GM12878 (cell line): ENCODE results near the gene NDUFA13. TPM values are rescaled to one million over a fixed set of nuclear protein-coding genes. Genes with fewer than 3 reads are reported as not detected.

Source experiments
- ATAC-seq: fragments of 200-7000 bp; cut with Tn5 transposase; 3 replicates; pipeline ENCODE4 v1.9.1; 2020; ENCODE audit warnings: mild to moderate bottlenecking, moderate library complexity
- BruUV-seq: library from RNA; stranded (reverse); fragments of 400-500 nt; replicated peaks from 2 replicates; lab custom pipeline; 2021; lab: Mats Ljungman, UMichigan
- CTCF ChIA-PET: fragments of 300-600 bp; sonication (Branson Sonifier 250); formaldehyde crosslinking; extraction: SDS; loops from one replicate; lab custom pipeline; 2021; ENCODE audit warnings: inconsistent platforms; lab: Yijun Ruan, JAX
- POLR2A ChIA-PET: fragments of 350-600 bp; formaldehyde crosslinking; extraction: SDS; loops from one replicate; lab custom pipeline; 2021; ENCODE audit warnings: inconsistent platforms; lab: Charles Lee
- RAD21 ChIA-PET: fragments of 300-600 bp; sonication (Branson Sonifier 250); formaldehyde crosslinking; loops from one replicate; lab custom pipeline; 2023; ENCODE audit warnings: antibody characterized with exemption; ENCODE audit not compliant: unreplicated experiment; lab: Charles Lee
- SMC1A ChIA-PET: fragments of 300-600 bp; sonication (Branson Sonifier 250); formaldehyde crosslinking; loops from one replicate; lab custom pipeline; 2023; ENCODE audit not compliant: unreplicated experiment, uncharacterized antibody; lab: Charles Lee
- DNase-seq: peaks from one replicate; pipeline ENCODE4 v3.0.0-alpha.2; 2011; ENCODE audit warnings: low read depth, low spot score
- FAIRE-seq: peaks from 3 replicates; lab custom pipeline; 2011; peaks lifted over from hg19 to GRCh38; lab: Jason Lieb, UNC
- H2AFZ ChIP-seq: 2 replicates; pipeline ENCODE4 v1.6.0; 2011; ENCODE audit warnings: low read depth, low read length, control low read depth; ENCODE audit not compliant: control insufficient read depth
- H3K27ac ChIP-seq: 2 replicates; pipeline ENCODE4 v1.5.1; 2011; ENCODE audit warnings: control low read depth; ENCODE audit not compliant: control insufficient read depth, insufficient read depth
- H3K27me3 ChIP-seq, 2 experiments: replicated peaks in 1 of 2; 2 replicates each; pipeline versions ENCODE4 v1.6.0 to v1.6.1; 2011; ENCODE audit warnings: low read length in 1 of 2; ENCODE audit not compliant: control insufficient read depth in 2 of 2, insufficient read depth in 2 of 2
- H3K36me3 ChIP-seq, 2 experiments: 2 replicates each; pipeline ENCODE4 v1.5.1; 2011; ENCODE audit warnings: low read length in 1 of 2; ENCODE audit not compliant: control insufficient read depth in 2 of 2, insufficient read depth in 2 of 2
- H3K4me1 ChIP-seq: 2 replicates; pipeline ENCODE4 v1.6.1; 2011; ENCODE audit warnings: mild to moderate bottlenecking, low read length, moderate library complexity, mixed read lengths; ENCODE audit not compliant: control insufficient read depth, insufficient read depth
- H3K4me2 ChIP-seq: 2 replicates; pipeline ENCODE4 v1.6.0; 2011; ENCODE audit warnings: control low read depth; ENCODE audit not compliant: control insufficient read depth, insufficient read depth
- H3K4me3 ChIP-seq: fragments of 200-600 bp; sonication (generic); 2 replicates; pipeline ENCODE4 v1.5.1; 2016
- H3K79me2 ChIP-seq: 2 replicates; pipeline ENCODE4 v1.6.0; 2011; ENCODE audit warnings: low read length; ENCODE audit not compliant: control insufficient read depth, insufficient read depth
- H3K9ac ChIP-seq: 2 replicates; pipeline ENCODE4 v1.8.0; 2011; ENCODE audit warnings: low read length, control low read depth, mixed read lengths; ENCODE audit not compliant: control insufficient read depth, insufficient read depth
- H3K9me3 ChIP-seq: replicated peaks from 3 replicates; pipeline ENCODE4 v1.5.1; 2011; ENCODE audit warnings: mild to moderate bottlenecking, low read length; ENCODE audit not compliant: control insufficient read depth, insufficient read depth
- H4K20me1 ChIP-seq: 2 replicates; pipeline ENCODE4 v1.6.0; 2011; ENCODE audit not compliant: control insufficient read depth, insufficient read depth
- EGR1 ChIP-seq, 2 experiments: IDR thresholded peaks; 1 replicate in 1 of 2; 2 replicates in 1 of 2; pipeline ENCODE4 v1.6.1; 2011 to 2012; ENCODE audit warnings: low read depth in 2 of 2, low read length in 2 of 2, borderline replicate concordance in 1 of 2, mild to moderate bottlenecking in 1 of 2, moderate library complexity in 1 of 2
- PAX5 ChIP-seq: IDR thresholded peaks from 2 replicates; pipeline ENCODE4 v1.6.1; 2011; ENCODE audit warnings: low read depth, low read length, borderline replicate concordance
- ZNF207 ChIP-seq: fragments of 450-650 bp; IDR thresholded peaks from 2 replicates; pipeline ENCODE4 v1.6.1; 2014; ENCODE audit warnings: antibody characterized with exemption, mild to moderate bottlenecking, borderline replicate concordance
- WGBS: methylation state at CpG from one replicate; pipeline ENCODE4 v1.1.6; 2016; ENCODE audit warnings: low lambda C conversion rate; ENCODE audit not compliant: insufficient replicate concordance, insufficient coverage; ENCODE audit errors: missing lambda C conversion rate; 5-methylcytosine and 5-hydroxymethylcytosine counted together
- in situ Hi-C: fragments of 300-500 bp; cut with MboI; formaldehyde crosslinking; loops from 9 replicates; pipeline ENCODE4 v1.14.3; 2018; ENCODE audit warnings: mixed read lengths
- intact Hi-C: fragments of 100-400 bp; cut with micrococcal nuclease; formaldehyde crosslinking; loops from one replicate; pipeline ENCODE4 v1.14.2; 2022; ENCODE audit not compliant: unreplicated experiment
- polyA plus RNA-seq, 11 experiments: library from polyadenylated mRNA; depleted of rRNA in 4 of 11; unstranded in 6 of 11; stranded (reverse) in 5 of 11; fragments of >200 nt; fragmentation: Nextera tagmentation in 4 of 11; fragmentation: Illumina TruSeq in 1 of 11; extraction: Ambion mirVana in 4 of 11; extraction: Trizol in 1 of 11; gene quantifications; 1 replicate in 1 of 11; 2 replicates in 10 of 11; pipeline versions ENCODE4 v1.2.1 to v1.2.3, GENCODE V29; 2011 to 2016; ENCODE audit warnings: inconsistent platforms in 2 of 11, missing spikeins in 2 of 11, low read depth in 1 of 11
- total RNA-seq, 4 experiments: library from RNA; depleted of rRNA in 3 of 4; stranded (reverse); fragments of >200 nt in 3 of 4; fragmentation: Illumina TruSeq in 1 of 4; extraction: Trizol in 1 of 4; gene quantifications; 2 replicates each; pipeline versions ENCODE4 v1.2.1 to v1.2.3, GENCODE V29; 2013 to 2021
- TF ChIP-seq, protein P1 (sequence below): fragments of 450-650 bp; IDR thresholded peaks from 2 replicates; pipeline ENCODE4 v1.6.1; 2016; ENCODE audit warnings: mild to moderate bottlenecking

Gene NDUFA13
- total and polyA plus RNA-seq, 10 of the 15 experiments (the other 5 are each of a cell fraction or from before 2014, with no cell fraction given): 224 to 586 (median 456) TPM

DNA sequence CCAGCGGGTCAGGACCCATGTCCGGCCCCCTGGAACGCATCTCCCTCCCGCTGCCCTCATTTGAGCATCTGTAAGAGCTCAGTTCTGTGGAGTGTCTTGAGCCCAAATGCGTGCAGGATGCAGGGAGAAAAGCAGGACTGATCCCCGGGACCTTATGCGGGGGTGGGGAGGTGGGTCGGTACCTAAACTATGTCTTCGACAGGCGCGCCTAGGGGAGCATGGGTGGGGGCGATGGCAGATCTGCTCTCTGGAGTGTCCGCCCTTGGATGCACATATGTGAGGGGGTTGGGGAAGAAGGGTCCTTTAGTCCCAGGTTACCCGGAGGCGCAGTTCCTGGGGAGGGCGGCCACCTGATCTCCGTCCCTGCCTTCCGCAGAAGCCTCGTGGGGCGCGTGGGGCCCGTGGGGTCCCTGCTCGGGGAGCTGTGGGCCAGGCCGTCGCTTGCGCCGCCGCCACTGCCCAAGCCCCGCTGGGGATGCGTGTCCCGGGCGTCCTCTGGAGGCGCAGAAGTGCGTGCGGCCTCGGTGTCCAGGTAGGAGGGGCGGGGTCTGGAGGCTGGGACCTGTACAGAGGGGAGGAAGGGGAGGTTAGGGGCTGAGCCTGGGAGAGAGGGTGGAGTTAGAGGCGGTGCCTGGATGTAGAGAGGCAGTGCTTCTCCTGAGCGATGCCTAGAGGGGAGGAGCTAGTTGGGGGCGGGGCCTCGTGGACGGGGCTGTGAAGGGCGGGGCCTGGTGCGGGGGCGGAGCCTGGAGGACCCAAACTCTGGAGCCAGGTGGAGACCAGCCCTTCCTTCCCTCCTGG lies 24.9 kb downstream of the NDUFA13 start:
- FAIRE-seq: no peak
- Histone ChIP-seq H3K4me3 (peak overlapping the region; percentile 46), H2AFZ (peak overlapping the region; percentile 33)

More for the DNA sequence above, 24.9 kb downstream of the NDUFA13 start:
- intact Hi-C loops (no loop called here), in situ Hi-C loops (loop anchor here (25.0 kb wide), 4 partner anchors 871 to 1496 kb away; partner anchors contain the start of genes ZNF66 and ZNF737)
- H4K20me1 ChIP-seq: no peaks in the 10 kb centered on the region
- peak overlapping the region; percentile 77 for H3K4me2 ChIP-seq
- ChIA-PET SMC1A (no interaction called here), POLR2A (no interaction called here), CTCF (interaction anchor here (1.6 kb wide), 2 partner anchors 9 to 13 kb away, joined by 3 to 10 read pairs; no protein-coding TSS in a partner anchor), RAD21 (no interaction called here)
- H3K79me2 ChIP-seq: no peaks in the 10 kb centered on the region
- H3K36me3 ChIP-seq: no peaks in the 10 kb centered on the region
- DNase-seq (no peak), ATAC-seq (peak; percentile 83)
- H3K9me3 ChIP-seq: no peaks in the 10 kb centered on the region; the same call in 2 of the 3 replicates
- TF ChIP-seq PAX5: no peak
- TF ChIP-seq, protein P1, sequence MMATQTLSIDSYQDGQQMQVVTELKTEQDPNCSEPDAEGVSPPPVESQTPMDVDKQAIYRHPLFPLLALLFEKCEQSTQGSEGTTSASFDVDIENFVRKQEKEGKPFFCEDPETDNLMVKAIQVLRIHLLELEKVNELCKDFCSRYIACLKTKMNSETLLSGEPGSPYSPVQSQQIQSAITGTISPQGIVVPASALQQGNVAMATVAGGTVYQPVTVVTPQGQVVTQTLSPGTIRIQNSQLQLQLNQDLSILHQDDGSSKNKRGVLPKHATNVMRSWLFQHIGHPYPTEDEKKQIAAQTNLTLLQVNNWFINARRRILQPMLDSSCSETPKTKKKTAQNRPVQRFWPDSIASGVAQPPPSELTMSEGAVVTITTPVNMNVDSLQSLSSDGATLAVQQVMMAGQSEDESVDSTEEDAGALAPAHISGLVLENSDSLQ: 0 out of 2 replicates have a peak, but pooled peaks have one; percentile 14
- TF ChIP-seq EGR1 (IDR thresholded peaks at IDR 0.05; ENCODE audit: borderline replicate concordance in 1 of 2, low read depth in 2 of 2, low read length in 2 of 2): peak in 1 of 2 experiments; percentile 60; a peak in 1 of 3 replicates
- no peak for TF ChIP-seq ZNF207
- H3K27ac ChIP-seq: no peak overlapping the region
- peaks cover 0 to 3% of the 10 kb centered on the region in 2 experiments; a peak in 1 of 4 replicates for H3K27me3 ChIP-seq
- H3K9ac ChIP-seq: no peak overlapping the region
- no TSS peak for BruUV-seq
- WGBS: 54% methylated on average over 38 of the region's 45 CpGs
- H3K4me1 ChIP-seq: peaks cover 3% of the 10 kb centered on the region
